Heart left ventricle (tissue), 16 donors: ENCODE data around the gene ATP2C1. TPM values are rescaled to one million over a fixed set of nuclear protein-coding genes. Genes with fewer than 3 reads are reported as not detected.

ENCODE experiments used
- ATAC-seq, 4 donors: fragments of 200-7000 bp; cut with Tn5 transposase; one replicate each; pipeline ENCODE4 v1.9.1; 2020 to 2022; ENCODE audit warnings: moderate library complexity in 4 of 4, mild to moderate bottlenecking in 3 of 4, moderate number of reproducible peaks in 1 of 4
- DNase-seq, 5 donors: peaks; one replicate each; pipeline ENCODE4 v3.0.0-alpha.2; 2020
- H3K27ac ChIP-seq, 12 donors: fragments of 200-600 bp; sonication (generic) in 4 of 12; one replicate each; pipeline versions ENCODE4 v1.5.0 to v1.8.0; 2016 to 2022; ENCODE audit warnings: mild to moderate bottlenecking in 2 of 12
- H3K27me3 ChIP-seq, 9 donors: fragments of 200-600 bp; sonication (generic) in 2 of 9; one replicate each; pipeline versions ENCODE4 v1.5.1 to v1.8.0; 2016 to 2022; ENCODE audit warnings: mild to moderate bottlenecking in 3 of 9
- H3K36me3 ChIP-seq, 9 donors: fragments of 200-600 bp; sonication (generic) in 2 of 9; one replicate each; pipeline versions ENCODE4 v1.5.0 to v1.8.0; 2018 to 2022; ENCODE audit warnings: mild to moderate bottlenecking in 2 of 9
- H3K4me1 ChIP-seq, 12 donors: fragments of 200-600 bp; sonication (generic) in 4 of 12; one replicate each; pipeline versions ENCODE4 v1.5.0 to v1.8.0; 2016 to 2022; ENCODE audit warnings: mild to moderate bottlenecking in 3 of 12
- H3K4me3 ChIP-seq, 12 donors: fragments of 200-600 bp; sonication (generic) in 4 of 12; one replicate each; pipeline versions ENCODE4 v1.5.0 to v1.8.0; 2017 to 2022; ENCODE audit warnings: mild to moderate bottlenecking in 9 of 12, moderate library complexity in 4 of 12
- H3K9me3 ChIP-seq, 12 donors: fragments of 200-600 bp; sonication (generic) in 4 of 12; one replicate each; pipeline versions ENCODE4 v1.5.0 to v1.8.0; 2016 to 2022; ENCODE audit warnings: mild to moderate bottlenecking in 1 of 12
- CTCF ChIP-seq, 12 donors: fragments of 200-600 bp; sonication (generic) in 4 of 12; IDR thresholded peaks; one replicate each; pipeline versions ENCODE4 v1.5.0 to v1.8.0; 2018 to 2022; ENCODE audit warnings: antibody characterized with exemption in 12 of 12, mild to moderate bottlenecking in 5 of 12
- POLR2A ChIP-seq, 2 donors: fragments of 450-650 bp; IDR thresholded peaks; one replicate each; pipeline ENCODE4 v1.6.1; 2017; ENCODE audit warnings: antibody characterized with exemption in 2 of 2, mild to moderate bottlenecking in 2 of 2, moderate library complexity in 2 of 2
- WGBS, 4 donors: extraction: QIAGEN DNeasy Blood & Tissue Kit in 2 of 4; methylation state at CpG; one replicate each; pipeline versions ENCODE4 v1.1.5 to v1.1.7; 2013 to 2018; 5-methylcytosine and 5-hydroxymethylcytosine counted together
- intact Hi-C, 10 donors: fragments of 100-400 bp; cut with DNase I; formaldehyde crosslinking; loops; one replicate each; pipeline versions ENCODE4 v1.11.1 to v1.14.2; 2022
- polyA plus RNA-seq, 2 donors: library from polyadenylated mRNA; stranded (reverse); fragments of 200-250 nt; gene quantifications; one replicate each; pipeline ENCODE4 v1.2.3, GENCODE V29; 2013
- total RNA-seq, 9 donors: library from RNA; depleted of rRNA in 2 of 9; stranded (reverse); fragments of >200 nt in 2 of 9; fragmentation: NEBNext Ultra II Directional in 3 of 9; extraction: Animal tissue kit (Norgen Biotek cat#: 25700) in 3 of 9; gene quantifications; one replicate each; pipeline versions ENCODE4 v1.1.0 to v1.2.4, GENCODE V29; 2016 to 2023
- donor health status: ischemic (EF 13 %, LVEDD 7.1; RV severe dilation, severe dysfunction).
- donor health status: healthy with polysubstance abuse.
- donor health status: DM: no; HTN: yes; CAD: no.
- donor health status: DM: no; HTN: no; CAD: no.
- donor health status: ischemic (EF 25% LVEDD 6.9; RV normal size, moderate dysfunction).
- donor health status: ischemic (EF 25% LVEDD 5.7; RV mildly dilated, moderate dysfunction).
- donor health status: healthy.
- donor health status: DM: yes; HTN: yes; CAD: no.
- donor health status: ischemic (EF 35%, LVEDD 5.7; RV mildly dilated, moderate dysfunction).
- donor health status: nonischemic (EF 11% LVEDD 7.7; RV severe dilation, severe dysfunction).
- donor health status: DM: yes; HTN: yes; CAD: no.
- donor health status: PGD.
- donor health status: ischemic (EF 29% LVEDD 5.4; RV normal size, mild dysfunction).
- donor health status: nonischemic (EF 23%, LVEDD 6.1; RV moderate dilation, normal function).

The ATP2C1 gene
- total and polyA plus RNA-seq, 11 donors: 26.1 to 74.4 (median 60.1) TPM

DNA sequence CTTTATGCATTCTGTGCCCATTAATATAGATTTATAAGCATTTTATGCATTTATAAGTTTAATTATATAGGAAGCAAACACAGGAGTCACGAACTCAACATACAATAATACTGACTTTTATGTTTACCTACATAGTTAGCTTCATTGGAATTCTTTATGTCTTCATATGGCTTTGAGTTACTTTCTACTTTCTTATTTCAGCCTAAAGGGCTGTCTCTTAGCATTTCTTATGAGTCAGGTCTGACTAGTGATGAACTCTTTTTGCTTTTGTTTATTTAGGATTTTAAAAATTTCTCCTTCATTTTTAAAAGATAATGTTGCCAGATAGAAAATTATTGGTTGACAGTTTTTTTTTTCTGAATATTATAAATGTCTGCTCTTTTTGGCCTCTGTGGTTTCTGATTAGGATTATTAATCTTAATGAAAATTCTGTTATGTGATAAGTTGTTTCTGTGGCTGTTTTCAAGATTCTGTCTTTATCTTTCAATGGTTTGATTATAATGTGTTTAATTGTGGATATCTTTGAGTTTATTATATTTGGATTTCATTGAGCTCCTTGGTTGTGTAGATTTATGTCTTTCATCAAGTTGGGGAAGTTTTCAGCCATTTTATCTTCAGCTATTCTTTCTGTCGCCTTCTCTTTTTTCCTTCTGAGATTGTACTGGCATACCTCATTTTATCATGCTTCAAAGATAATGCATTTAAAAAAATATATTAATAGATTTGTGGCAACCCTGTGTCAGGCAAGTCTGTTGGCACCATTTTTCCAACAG, 54.3 kb downstream of the ATP2C1 start:
- no peaks in the 10 kb centered on the region for H3K27me3 ChIP-seq
- H3K9me3 ChIP-seq: peaks cover 0 to 12% (median 0%) of the 10 kb centered on the region in 12 donors
- intact Hi-C loops: no loop called here
- TF ChIP-seq POLR2A (IDR thresholded peaks at IDR 0.05) (no peak), CTCF (IDR thresholded peaks at IDR 0.05) (no peak)
- H3K4me3 ChIP-seq: no peak overlapping the region
- DNase-seq: no peak
- 96 to 100% (median 98%) methylated on average over 2 of the region's 2 CpGs for WGBS, 4 donors
- no peak overlapping the region for H3K27ac ChIP-seq
- peaks cover 0 to 98% (median 65%) of the 10 kb centered on the region in 9 donors for H3K36me3 ChIP-seq
- no peak for ATAC-seq
- H3K4me1 ChIP-seq: no peaks in the 10 kb centered on the region

DNA sequence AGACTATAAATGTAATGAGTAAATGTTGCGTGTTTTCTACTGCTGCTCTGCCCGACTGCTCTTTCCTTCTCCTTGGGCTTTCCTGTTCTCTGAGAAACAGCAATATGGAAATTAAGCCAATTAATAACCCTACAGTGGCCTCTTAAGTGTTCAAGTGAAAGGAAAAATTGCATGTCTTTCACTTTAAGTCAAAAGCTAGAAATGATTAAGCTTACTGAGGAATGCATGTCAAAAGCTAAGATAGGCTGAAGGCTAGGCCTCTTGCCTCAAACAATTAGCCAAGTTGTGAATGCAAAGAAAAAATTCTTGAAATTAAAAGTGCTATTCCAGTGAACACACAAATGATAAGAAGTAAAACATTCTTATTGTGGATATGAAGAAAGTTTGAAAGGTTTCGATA, 55.0 kb downstream of the ATP2C1 start:
- Histone ChIP-seq H3K36me3 (peaks cover 0 to 98% (median 65%) of the 10 kb centered on the region in 9 donors), H3K27ac (no peak overlapping the region)
- TF ChIP-seq POLR2A (IDR thresholded peaks at IDR 0.05) (no peak), CTCF (IDR thresholded peaks at IDR 0.05) (no peak)

GRCh38 chr3:130950124-130950523, 56.2 kb downstream of the ATP2C1 start:
- no peak for DNase-seq

More for the DNA sequence above, 55.0 kb downstream of the ATP2C1 start:
- WGBS, 4 donors: 95 to 98% (median 97%) methylated on average over 3 of the region's 3 CpGs
- H3K27me3 ChIP-seq: no peaks in the 10 kb centered on the region
- intact Hi-C loops: no loop called here
- no peak overlapping the region for H3K4me3 ChIP-seq
- ATAC-seq (no peak), DNase-seq (no peak)
- peaks cover 0 to 12% (median 0%) of the 10 kb centered on the region in 12 donors for H3K9me3 ChIP-seq
- no peaks in the 10 kb centered on the region for H3K4me1 ChIP-seq

More at GRCh38 chr3:130950124-130950523, 56.2 kb downstream of the ATP2C1 start:
- Histone ChIP-seq H3K36me3 (peaks cover 0 to 98% (median 66%) of the 10 kb centered on the region in 9 donors), H3K27me3 (no peaks in the 10 kb centered on the region), H3K4me3 (no peak overlapping the region), H3K27ac (no peak overlapping the region), H3K9me3 (peaks cover 0 to 12% (median 0%) of the 10 kb centered on the region in 12 donors), H3K4me1 (no peaks in the 10 kb centered on the region)
- 82 to 90% (median 87%) methylated on average over 2 of the region's 2 CpGs for WGBS, 4 donors
- no peak for TF ChIP-seq POLR2A (IDR thresholded peaks at IDR 0.05)
- no peak for TF ChIP-seq CTCF (IDR thresholded peaks at IDR 0.05)
- intact Hi-C loops: no loop called here
- no peak for ATAC-seq
